ENCODE data around the gene EPN2. TPM values are rescaled to one million over a fixed set of nuclear protein-coding genes. Genes with fewer than 3 reads are reported as not detected.

The EPN2 gene
- total RNA-seq, 4 donors from 2014 or later = 18.9 to 31.8 (median 26.2) TPM

DNA sequence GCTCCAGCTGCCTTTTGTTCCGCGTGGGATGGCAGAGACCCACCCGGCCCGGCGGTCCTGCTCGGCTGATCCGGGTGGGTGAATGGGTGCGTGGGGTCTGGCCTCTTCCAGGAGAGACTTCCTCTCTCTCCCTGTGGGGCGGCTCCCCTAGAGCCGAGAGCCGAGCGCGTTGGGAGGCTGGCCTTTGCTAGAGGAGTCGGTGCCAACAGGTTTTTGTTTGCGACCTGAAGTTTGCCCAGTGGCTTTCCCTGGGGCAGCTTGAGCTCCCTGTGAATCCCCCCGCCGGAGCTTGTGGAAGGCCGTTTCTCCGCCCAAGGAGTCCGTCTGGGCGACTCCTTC lies 970 bp downstream of the EPN2 start:
- peak; percentile 19 to 21 for ATAC-seq
- in situ Hi-C loops (cut with MboI; ENCODE audit: low sequenced_read_pairs in 4 of 4) = no loop called here

DNA sequence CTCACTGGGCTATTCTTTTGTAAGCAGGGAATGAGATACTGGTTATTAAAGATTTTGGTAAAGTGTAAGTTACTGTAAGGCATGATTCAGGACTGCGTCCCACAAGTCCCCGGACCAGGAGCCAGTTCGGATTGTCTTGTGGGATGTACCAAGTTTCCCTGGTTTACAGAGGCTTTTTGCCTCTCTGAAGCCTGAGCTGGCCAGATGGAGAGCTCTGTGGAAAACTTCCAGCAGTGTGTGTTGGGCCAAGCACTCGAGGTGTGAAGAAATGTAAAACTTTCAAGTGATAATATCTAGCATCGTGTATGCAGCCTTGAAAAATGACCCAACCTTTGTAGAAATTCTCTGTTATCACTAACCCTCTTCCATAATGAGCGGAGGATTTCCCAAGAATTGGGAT lies 2.4 kb downstream of the EPN2 start:
- Histone ChIP-seq H3K9me3 (no peaks in the 10 kb centered on the region), H3K27me3 (no peaks in the 10 kb centered on the region), H3K4me1 (peaks cover 19 to 20% of the 10 kb centered on the region in 2 donors), H3K36me3 (no peaks in the 10 kb centered on the region), H3K4me3 (peak overlapping the region in 1 of 4 donors; percentile 2), H3K27ac (peak overlapping the region; percentile 38 to 95 (median 92))
- TF ChIP-seq, protein P1, sequence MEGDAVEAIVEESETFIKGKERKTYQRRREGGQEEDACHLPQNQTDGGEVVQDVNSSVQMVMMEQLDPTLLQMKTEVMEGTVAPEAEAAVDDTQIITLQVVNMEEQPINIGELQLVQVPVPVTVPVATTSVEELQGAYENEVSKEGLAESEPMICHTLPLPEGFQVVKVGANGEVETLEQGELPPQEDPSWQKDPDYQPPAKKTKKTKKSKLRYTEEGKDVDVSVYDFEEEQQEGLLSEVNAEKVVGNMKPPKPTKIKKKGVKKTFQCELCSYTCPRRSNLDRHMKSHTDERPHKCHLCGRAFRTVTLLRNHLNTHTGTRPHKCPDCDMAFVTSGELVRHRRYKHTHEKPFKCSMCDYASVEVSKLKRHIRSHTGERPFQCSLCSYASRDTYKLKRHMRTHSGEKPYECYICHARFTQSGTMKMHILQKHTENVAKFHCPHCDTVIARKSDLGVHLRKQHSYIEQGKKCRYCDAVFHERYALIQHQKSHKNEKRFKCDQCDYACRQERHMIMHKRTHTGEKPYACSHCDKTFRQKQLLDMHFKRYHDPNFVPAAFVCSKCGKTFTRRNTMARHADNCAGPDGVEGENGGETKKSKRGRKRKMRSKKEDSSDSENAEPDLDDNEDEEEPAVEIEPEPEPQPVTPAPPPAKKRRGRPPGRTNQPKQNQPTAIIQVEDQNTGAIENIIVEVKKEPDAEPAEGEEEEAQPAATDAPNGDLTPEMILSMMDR (IDR thresholded peaks at IDR 0.05 in 4 of 5, conservative IDR thresholded peaks at IDR 0.05 in 1 of 5) = no peak
- intact Hi-C loops (cut with DNase I; ENCODE audit: low total_unique reads) = no loop called here
- ATAC-seq (no peak), DNase-seq (peak in 1 of 2 donors; percentile 24)
- in situ Hi-C loops (cut with MboI; ENCODE audit: low sequenced_read_pairs in 4 of 4) = no loop called here

More for the DNA sequence above, 970 bp downstream of the EPN2 start:
- H3K27ac ChIP-seq = peak overlapping the region; percentile 89 to 95 (median 92)
- peak in 1 of 2 donors; percentile 23 for DNase-seq
- TF ChIP-seq POLR2A (IDR thresholded peaks at IDR 0.05) = peak in 1 of 2 donors; percentile 10
- TF ChIP-seq, protein P1 (IDR thresholded peaks at IDR 0.05 in 4 of 5, conservative IDR thresholded peaks at IDR 0.05 in 1 of 5) = no peak
- H3K4me1 ChIP-seq = peaks cover 16 to 20% of the 10 kb centered on the region in 2 donors
- peak overlapping the region; percentile 76 to 95 (median 92) for H3K4me3 ChIP-seq
- H3K27me3 ChIP-seq = no peaks in the 10 kb centered on the region
- H3K9me3 ChIP-seq = no peaks in the 10 kb centered on the region
- no peaks in the 10 kb centered on the region for H3K36me3 ChIP-seq
- intact Hi-C loops (cut with DNase I; ENCODE audit: low total_unique reads) = no loop called here

DNA sequence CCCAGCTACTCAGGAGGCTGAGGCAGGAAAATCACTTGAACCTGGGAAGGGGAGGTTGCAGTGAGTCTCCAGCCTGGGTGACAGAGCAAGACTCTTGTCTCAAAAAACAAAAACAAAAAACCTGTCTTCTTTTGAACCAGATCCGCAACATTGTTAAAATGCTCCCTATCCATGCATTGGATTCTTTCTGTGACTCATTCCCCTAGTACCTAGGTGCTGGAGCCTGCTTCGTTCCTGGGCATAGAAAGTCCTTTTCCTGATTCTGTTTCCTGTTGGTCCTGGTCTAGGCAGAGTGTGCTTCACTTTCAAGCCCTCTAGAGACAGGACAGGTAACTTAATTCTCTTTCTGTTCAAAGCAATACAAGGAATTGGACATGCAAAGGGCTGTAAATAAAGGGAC lies 5.2 kb downstream of the EPN2 start:
- Histone ChIP-seq H3K36me3 (no peaks in the 10 kb centered on the region), H3K27me3 (no peaks in the 10 kb centered on the region), H3K4me3 (no peak overlapping the region), H3K27ac (no peak overlapping the region), H3K4me1 (peaks cover 22 to 26% of the 10 kb centered on the region in 2 donors), H3K9me3 (no peaks in the 10 kb centered on the region)
- in situ Hi-C loops (cut with MboI; ENCODE audit: low sequenced_read_pairs in 4 of 4) = no loop called here
- DNase-seq (no peak), ATAC-seq (no peak)
- intact Hi-C loops (cut with DNase I; ENCODE audit: low total_unique reads) = no loop called here
- no peak for TF ChIP-seq POLR2A (IDR thresholded peaks at IDR 0.05)
- TF ChIP-seq, protein P1 (IDR thresholded peaks at IDR 0.05 in 4 of 5, conservative IDR thresholded peaks at IDR 0.05 in 1 of 5) = no peak

DNA sequence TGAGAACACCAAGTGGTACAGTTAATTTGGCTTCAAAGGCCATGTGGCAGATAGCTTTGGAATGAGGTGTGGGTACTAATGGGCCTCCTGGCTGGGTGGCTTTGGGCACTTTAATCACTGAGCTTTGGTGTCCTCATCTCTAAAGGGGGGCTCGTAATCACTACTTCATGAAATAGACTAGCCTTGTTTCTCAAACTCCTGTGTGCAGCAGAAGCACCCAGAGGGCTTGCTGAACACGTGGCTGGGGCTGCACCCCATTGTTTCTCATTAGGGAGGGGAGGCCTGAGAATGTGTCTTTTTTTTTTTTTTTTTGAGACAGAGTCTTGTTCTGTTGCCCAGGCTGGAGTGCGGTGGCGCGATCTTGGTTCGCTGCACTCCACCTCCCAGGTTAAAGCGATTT lies 5.8 kb downstream of the EPN2 start:
- TF ChIP-seq POLR2A (IDR thresholded peaks at IDR 0.05) = no peak
- TF ChIP-seq, protein P1 (IDR thresholded peaks at IDR 0.05 in 4 of 5, conservative IDR thresholded peaks at IDR 0.05 in 1 of 5) = no peak
- peak in 1 of 2 donors; percentile 2 for DNase-seq
- in situ Hi-C loops (cut with MboI; ENCODE audit: low sequenced_read_pairs in 4 of 4) (no loop called here), intact Hi-C loops (cut with DNase I; ENCODE audit: low total_unique reads) (no loop called here)
- no peak overlapping the region for H3K27ac ChIP-seq
- ATAC-seq = no peak
- peaks cover 28 to 32% of the 10 kb centered on the region in 2 donors for H3K4me1 ChIP-seq
- no peaks in the 10 kb centered on the region for H3K36me3 ChIP-seq
- no peak overlapping the region for H3K4me3 ChIP-seq
- no peaks in the 10 kb centered on the region for H3K27me3 ChIP-seq
- no peaks in the 10 kb centered on the region for H3K9me3 ChIP-seq

DNA sequence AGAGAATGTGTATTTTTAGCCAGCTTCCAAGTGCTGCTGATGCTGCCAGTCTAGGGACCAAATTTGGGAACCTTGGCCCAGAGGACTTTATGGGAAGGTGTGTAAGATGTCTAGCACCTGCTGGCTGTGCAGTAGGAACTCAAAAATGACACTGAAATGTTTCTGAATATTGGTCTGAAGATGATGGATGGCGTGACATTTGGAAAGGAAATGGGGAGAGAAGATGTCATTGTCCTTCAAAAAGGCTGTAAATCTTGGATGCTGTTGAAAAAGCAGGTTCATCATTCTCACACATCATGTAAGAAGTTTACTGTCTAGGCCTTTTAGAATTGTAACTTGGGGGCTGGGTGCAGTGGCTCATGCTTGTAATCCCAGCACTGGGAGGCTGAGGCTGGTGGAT lies 6.7 kb downstream of the EPN2 start:
- peaks cover 28 to 34% of the 10 kb centered on the region in 2 donors for H3K4me1 ChIP-seq
- TF ChIP-seq, protein P1 (IDR thresholded peaks at IDR 0.05 in 4 of 5, conservative IDR thresholded peaks at IDR 0.05 in 1 of 5) = no peak
- no peak for TF ChIP-seq POLR2A (IDR thresholded peaks at IDR 0.05)
- no peaks in the 10 kb centered on the region for H3K9me3 ChIP-seq
- H3K4me3 ChIP-seq = no peak overlapping the region
- in situ Hi-C loops (cut with MboI; ENCODE audit: low sequenced_read_pairs in 4 of 4) (no loop called here), intact Hi-C loops (cut with DNase I; ENCODE audit: low total_unique reads) (no loop called here)
- no peak overlapping the region for H3K27ac ChIP-seq
- no peaks in the 10 kb centered on the region for H3K36me3 ChIP-seq
- ATAC-seq (no peak), DNase-seq (peak in 1 of 2 donors; percentile 3)
- no peaks in the 10 kb centered on the region for H3K27me3 ChIP-seq
